HG02623 (cell line): Measurements from ENCODE around the gene SENP2.
"Not testable (repeated sequence)": the region's sequence is repeated elsewhere in the genome, so short reads cannot be mapped to it uniquely, and the experiment has no call there.

Experiments
- ATAC-seq: cut with Tn5 transposase; IDR thresholded peaks from one replicate; pipeline ENCODE4 v1.9.1; 2021; ENCODE audit warnings: moderate library complexity; ENCODE audit not compliant: unreplicated experiment

The SENP2 gene

GRCh38 chr3:185585859-185586685 is at the start of gene SENP2:
TSS of gene SENP2 (plus strand) at chr3:185586295. CDS start at chr3:185586414, 119 bp downstream.
- ATAC-seq = peak; percentile 94

- peak; percentile 99 for ATAC-seq
These were observed 48.6 kb upstream of the SENP2 start for GRCh38 chr3:185537369-185537970.

- no peak for ATAC-seq
These were observed 46.2 kb upstream of the SENP2 start for GRCh38 chr3:185539934-185540333.

- ATAC-seq = no peak
These were observed 45.4 kb upstream of the SENP2 start for GRCh38 chr3:185540695-185541094.

- ATAC-seq = no peak
These were observed 37.0 kb upstream of the SENP2 start for GRCh38 chr3:185549122-185549521.

- ATAC-seq = no peak
These were observed 36.4 kb upstream of the SENP2 start for GRCh38 chr3:185549651-185550111.

- peak; percentile 85 for ATAC-seq
These were observed 33.7 kb upstream of the SENP2 start, which contains the start of gene LIPH for GRCh38 chr3:185552358-185552877. TSS of gene LIPH (minus strand) at chr3:185552588. CDS start at chr3:185552471, 117 bp downstream.

- no peak for ATAC-seq
These were observed 31.0 kb upstream of the SENP2 start for GRCh38 chr3:185555101-185555501.

GRCh38 chr3:185555860-185556347 is 30.2 kb upstream of the SENP2 start:
- ATAC-seq = no peak

GRCh38 chr3:185556640-185557039 is 29.5 kb upstream of the SENP2 start:
- not testable (repeated sequence) for ATAC-seq

- no peak for ATAC-seq
These were observed 27.7 kb upstream of the SENP2 start for GRCh38 chr3:185558395-185558794.

GRCh38 chr3:185559706-185560090 is 26.4 kb upstream of the SENP2 start:
- no peak for ATAC-seq

GRCh38 chr3:185560676-185561075 is 25.4 kb upstream of the SENP2 start:
- ATAC-seq = no peak

- no peak for ATAC-seq
These were observed 24.6 kb upstream of the SENP2 start for GRCh38 chr3:185561374-185561943.

GRCh38 chr3:185561958-185562357 is 24.1 kb upstream of the SENP2 start:
- ATAC-seq = no peak

GRCh38 chr3:185572183-185572582 is 13.9 kb upstream of the SENP2 start:
- ATAC-seq = no peak

- ATAC-seq = peak; percentile 58
These were observed 10.8 kb upstream of the SENP2 start for GRCh38 chr3:185575108-185575869.

- no peak for ATAC-seq
These were observed 3.9 kb upstream of the SENP2 start for GRCh38 chr3:185582236-185582635.

- ATAC-seq = no peak
These were observed 3.2 kb upstream of the SENP2 start for GRCh38 chr3:185582871-185583270.

- ATAC-seq = no peak
These were observed 2.2 kb upstream of the SENP2 start for GRCh38 chr3:185583925-185584324.

GRCh38 chr3:185584686-185585085 is 1.4 kb upstream of the SENP2 start:
- ATAC-seq = no peak
